ENCODE data around the gene RBM39. TPM values are rescaled to one million over a fixed set of nuclear protein-coding genes. Genes with fewer than 3 reads are reported as not detected.

The RBM39 gene
- total and polyA plus RNA-seq, 12 donors: 98.8 to 412 (median 124) TPM

DNA sequence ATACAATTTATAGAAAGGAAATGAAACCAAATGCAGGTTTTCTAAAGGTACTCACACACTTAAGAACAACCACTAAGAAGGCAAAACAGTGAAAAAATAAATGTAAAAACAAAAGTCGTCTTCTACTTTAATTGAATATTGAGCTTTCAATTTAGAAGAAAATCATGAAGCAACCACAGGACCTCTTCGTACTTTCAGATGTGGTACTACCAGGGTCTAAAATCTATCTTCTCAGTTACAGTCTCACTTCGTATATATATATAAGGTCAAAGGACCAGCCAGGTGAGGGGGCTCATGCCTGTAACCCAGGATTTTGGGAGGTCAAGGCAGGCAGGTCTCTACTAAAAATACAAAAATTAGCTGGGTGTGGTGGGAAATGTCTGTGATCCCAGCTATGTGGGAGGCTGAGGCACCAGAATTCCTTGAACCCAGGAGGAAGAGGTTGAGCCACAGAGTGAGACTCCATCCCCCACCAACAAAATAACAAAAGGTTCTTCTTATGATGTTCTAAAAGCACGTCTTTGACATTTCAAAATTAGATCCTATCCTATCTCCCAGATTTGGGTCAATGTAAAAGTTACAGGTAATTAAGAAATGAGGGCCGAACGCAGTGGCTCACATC lies 30.4 kb downstream of the RBM39 start:
- DNase-seq (no peak), ATAC-seq (no peak)
- WGBS, 2 donors: 71 to 79% methylated on average over 6 of the region's 6 CpGs
- no peaks in the 10 kb centered on the region for H3K27me3 ChIP-seq
- TF ChIP-seq, protein P1, sequence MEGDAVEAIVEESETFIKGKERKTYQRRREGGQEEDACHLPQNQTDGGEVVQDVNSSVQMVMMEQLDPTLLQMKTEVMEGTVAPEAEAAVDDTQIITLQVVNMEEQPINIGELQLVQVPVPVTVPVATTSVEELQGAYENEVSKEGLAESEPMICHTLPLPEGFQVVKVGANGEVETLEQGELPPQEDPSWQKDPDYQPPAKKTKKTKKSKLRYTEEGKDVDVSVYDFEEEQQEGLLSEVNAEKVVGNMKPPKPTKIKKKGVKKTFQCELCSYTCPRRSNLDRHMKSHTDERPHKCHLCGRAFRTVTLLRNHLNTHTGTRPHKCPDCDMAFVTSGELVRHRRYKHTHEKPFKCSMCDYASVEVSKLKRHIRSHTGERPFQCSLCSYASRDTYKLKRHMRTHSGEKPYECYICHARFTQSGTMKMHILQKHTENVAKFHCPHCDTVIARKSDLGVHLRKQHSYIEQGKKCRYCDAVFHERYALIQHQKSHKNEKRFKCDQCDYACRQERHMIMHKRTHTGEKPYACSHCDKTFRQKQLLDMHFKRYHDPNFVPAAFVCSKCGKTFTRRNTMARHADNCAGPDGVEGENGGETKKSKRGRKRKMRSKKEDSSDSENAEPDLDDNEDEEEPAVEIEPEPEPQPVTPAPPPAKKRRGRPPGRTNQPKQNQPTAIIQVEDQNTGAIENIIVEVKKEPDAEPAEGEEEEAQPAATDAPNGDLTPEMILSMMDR (IDR thresholded peaks at IDR 0.05): no peak
- H3K4me3 ChIP-seq: no peak overlapping the region
- intact Hi-C loops (cut with DNase I): loop anchor here in 2 of 10 donors (10.0 kb wide), 1 partner anchor 173 kb away; no protein-coding TSS in a partner anchor
- H3K36me3 ChIP-seq: peaks cover 10 to 100% (median 90%) of the 10 kb centered on the region in 9 donors
- no peaks in the 10 kb centered on the region for H3K9me3 ChIP-seq
- peaks cover 0 to 66% (median 27%) of the 10 kb centered on the region in 9 donors for H3K4me1 ChIP-seq
- peak overlapping the region in 1 of 10 donors; percentile 5 for H3K27ac ChIP-seq

DNA sequence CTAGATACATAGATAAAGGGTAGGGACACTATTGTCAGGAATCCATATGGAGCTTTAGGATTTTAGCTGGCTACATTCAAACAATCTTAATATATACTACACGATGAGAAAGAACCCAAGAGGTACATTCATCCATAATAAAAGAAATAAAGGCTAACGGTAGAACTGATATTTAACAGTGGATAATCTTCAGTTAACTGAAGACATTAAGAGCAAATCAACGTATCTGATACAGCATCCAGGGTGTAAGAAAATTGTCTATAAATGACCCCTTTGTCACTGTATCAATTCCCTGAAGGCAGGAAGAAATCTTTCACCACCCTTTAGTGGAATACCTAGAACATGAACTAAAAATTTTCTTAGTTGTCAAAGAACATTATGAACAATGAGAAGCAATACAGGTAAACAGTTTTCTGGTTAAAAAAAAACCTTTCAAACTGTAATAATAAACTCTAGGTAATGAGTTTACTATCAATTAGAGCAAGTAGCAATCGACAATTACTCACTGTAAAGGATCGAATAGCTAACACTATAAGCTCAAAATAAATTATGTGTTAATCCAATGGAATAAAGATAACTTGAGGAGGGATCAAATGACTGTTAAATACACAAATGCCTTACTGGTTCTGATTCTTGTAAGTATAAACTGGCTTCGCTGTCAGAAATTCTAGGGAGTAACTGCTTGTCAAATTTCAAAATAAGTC lies 31.0 kb downstream of the RBM39 start:
- TF ChIP-seq, protein P1 (IDR thresholded peaks at IDR 0.05): no peak
- H3K9me3 ChIP-seq: no peaks in the 10 kb centered on the region
- WGBS, 2 donors: 61 to 62% methylated on average over 6 of the region's 6 CpGs
- H3K27me3 ChIP-seq: no peaks in the 10 kb centered on the region
- intact Hi-C loops (cut with DNase I): loop anchor here in 2 of 10 donors (10.0 kb wide), 1 partner anchor 174 kb away; no protein-coding TSS in a partner anchor
- H3K36me3 ChIP-seq: peaks cover 9 to 100% (median 90%) of the 10 kb centered on the region in 9 donors
- ATAC-seq: no peak
- peak overlapping the region in 1 of 10 donors; percentile 5 for H3K27ac ChIP-seq
- H3K4me1 ChIP-seq: peaks cover 0 to 66% (median 27%) of the 10 kb centered on the region in 9 donors
- no peak for DNase-seq
- no peak overlapping the region for H3K4me3 ChIP-seq

DNA sequence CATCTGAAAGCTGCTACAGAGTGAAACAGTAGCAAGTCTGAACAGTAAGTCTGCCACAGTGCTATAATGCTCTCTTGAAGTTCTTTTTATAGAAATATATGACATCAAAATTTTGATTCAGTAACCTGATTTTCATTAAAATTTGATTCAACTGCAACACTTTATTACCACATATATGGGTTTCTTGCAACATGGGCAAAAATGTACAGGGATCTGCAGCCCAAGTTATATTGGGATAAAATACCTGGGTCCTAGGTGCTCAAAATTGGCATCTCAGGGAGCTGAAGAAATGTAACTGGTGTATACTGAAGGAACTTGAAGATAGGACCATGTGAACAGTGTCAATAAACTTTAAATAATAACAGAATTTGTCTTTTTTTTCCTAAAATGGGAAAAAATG lies 32.0 kb downstream of the RBM39 start:
- Histone ChIP-seq H3K27ac (no peak overlapping the region), H3K9me3 (no peaks in the 10 kb centered on the region), H3K4me1 (peaks cover 0 to 56% (median 27%) of the 10 kb centered on the region in 9 donors), H3K4me3 (no peak overlapping the region), H3K27me3 (no peaks in the 10 kb centered on the region), H3K36me3 (peaks cover 0 to 100% (median 90%) of the 10 kb centered on the region in 9 donors)
- intact Hi-C loops (cut with DNase I): loop anchor here in 2 of 10 donors (10.0 kb wide), 1 partner anchor 175 kb away; no protein-coding TSS in a partner anchor
- no peak for ATAC-seq
- no peak for DNase-seq
- TF ChIP-seq, protein P1 (IDR thresholded peaks at IDR 0.05): no peak

DNA sequence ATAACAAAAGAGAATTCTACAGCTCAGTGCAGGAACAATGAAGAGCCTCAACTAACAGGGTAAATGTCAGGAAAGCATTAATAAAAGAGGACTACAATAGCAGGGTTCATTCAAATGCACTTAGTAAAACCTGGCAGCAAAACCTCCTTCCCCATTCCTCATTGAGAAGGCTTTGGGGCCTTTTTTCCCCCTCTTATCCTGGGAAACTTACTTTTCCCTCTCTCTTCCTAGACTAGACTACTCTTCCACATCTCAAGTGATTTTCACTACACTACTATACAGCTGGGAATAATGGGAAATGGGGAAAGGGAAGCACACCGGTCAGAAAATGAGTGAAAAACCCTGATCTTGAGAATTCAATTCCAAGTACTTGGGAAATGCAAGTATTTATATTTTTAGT lies 32.8 kb downstream of the RBM39 start:
- WGBS, 2 donors: 79 to 85% methylated on average over 1 of the region's 1 CpG
- peaks cover 0 to 49% (median 27%) of the 10 kb centered on the region in 9 donors for H3K4me1 ChIP-seq
- intact Hi-C loops (cut with DNase I): loop anchor here in 2 of 10 donors (5.0 to 10.0 kb wide), 2 partner anchors 173 to 244 kb away; no protein-coding TSS in a partner anchor

More for the DNA sequence above, 32.8 kb downstream of the RBM39 start:
- no peaks in the 10 kb centered on the region for H3K27me3 ChIP-seq
- ATAC-seq: no peak
- peaks cover 0 to 100% (median 91%) of the 10 kb centered on the region in 9 donors for H3K36me3 ChIP-seq
- TF ChIP-seq, protein P1 (IDR thresholded peaks at IDR 0.05): no peak
- H3K4me3 ChIP-seq: no peak overlapping the region
- DNase-seq: no peak
- H3K9me3 ChIP-seq: no peaks in the 10 kb centered on the region
- no peak overlapping the region for H3K27ac ChIP-seq
